NCI-H1092 treated with DMSO at 0.1 percent for 48 hours (cell line): ENCODE results near the gene FXYD5.

Source experiments
- DNase-seq: peaks from one replicate; lab custom pipeline; 2025; lab: John Stamatoyannopoulos, UW

Gene FXYD5

DNA sequence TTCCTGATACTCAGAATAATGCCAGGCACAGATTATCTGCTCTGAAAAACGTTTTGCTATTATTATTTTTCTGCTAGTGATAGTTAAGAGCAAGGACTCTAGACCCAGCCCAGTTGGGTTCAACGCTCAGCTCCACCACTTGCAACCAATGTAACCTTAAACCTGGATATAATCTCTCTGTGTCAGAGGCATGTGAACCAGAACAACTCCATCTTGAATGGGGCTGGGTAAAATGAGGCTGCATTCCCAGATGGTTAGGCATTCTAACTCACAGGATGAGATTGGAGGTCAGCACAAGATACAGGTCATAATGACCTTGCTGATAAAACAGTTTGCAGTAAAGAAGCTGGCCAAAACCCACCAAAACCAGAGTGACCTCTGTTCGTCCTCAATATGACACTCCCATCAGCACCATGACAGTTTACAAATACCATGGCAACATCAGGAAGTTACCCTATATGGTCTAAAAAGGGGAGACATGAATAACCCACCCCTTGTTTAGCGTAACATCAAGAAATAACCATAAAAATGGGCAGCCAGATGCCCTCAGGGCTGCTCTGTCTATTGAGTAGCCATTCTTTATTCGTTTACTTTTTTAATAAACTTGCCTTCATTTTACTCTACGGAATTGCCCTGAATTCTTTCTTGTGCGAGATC lies 60.4 kb downstream of the FXYD5 start:
- DNase-seq, result no peak

DNA sequence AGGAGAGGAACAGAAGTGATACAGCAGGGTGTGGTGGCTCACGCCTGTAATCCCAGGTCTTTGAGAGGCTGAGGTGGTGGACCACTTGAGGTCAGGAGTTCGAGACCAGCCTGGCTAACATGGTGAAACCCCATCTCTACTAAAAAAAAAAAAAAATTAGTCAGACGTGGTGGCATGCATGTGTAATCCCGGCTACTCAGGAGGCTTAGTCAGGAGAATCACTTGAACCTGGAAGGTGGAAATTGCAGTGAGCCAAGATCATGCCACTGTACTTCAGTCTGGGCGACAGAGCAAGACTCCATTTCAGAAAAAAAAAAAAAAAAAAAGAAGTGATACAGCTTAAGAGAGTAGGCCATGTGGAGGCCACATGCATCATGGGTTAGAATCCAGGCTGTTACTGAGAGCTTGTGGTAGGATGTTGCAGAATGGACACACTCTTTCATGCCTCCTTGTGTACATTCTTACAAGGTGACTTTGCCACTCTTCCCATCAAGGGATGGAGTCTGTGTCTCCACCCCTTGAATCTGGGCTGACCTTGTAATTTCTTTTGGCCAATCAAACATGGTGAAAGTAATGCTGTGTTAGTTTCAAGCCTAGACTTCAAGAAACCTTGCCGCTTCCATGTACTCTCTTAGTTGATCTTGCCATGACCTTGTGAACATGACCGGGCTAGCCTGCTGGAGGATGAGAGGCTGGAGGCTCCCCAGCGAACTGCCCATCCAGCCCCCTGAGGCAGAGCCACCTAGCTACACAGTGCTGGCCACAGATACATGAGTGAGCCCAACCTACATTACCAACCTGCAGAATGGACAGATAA lies 61.7 kb downstream of the FXYD5 start:
- DNase-seq, result no peak

DNA sequence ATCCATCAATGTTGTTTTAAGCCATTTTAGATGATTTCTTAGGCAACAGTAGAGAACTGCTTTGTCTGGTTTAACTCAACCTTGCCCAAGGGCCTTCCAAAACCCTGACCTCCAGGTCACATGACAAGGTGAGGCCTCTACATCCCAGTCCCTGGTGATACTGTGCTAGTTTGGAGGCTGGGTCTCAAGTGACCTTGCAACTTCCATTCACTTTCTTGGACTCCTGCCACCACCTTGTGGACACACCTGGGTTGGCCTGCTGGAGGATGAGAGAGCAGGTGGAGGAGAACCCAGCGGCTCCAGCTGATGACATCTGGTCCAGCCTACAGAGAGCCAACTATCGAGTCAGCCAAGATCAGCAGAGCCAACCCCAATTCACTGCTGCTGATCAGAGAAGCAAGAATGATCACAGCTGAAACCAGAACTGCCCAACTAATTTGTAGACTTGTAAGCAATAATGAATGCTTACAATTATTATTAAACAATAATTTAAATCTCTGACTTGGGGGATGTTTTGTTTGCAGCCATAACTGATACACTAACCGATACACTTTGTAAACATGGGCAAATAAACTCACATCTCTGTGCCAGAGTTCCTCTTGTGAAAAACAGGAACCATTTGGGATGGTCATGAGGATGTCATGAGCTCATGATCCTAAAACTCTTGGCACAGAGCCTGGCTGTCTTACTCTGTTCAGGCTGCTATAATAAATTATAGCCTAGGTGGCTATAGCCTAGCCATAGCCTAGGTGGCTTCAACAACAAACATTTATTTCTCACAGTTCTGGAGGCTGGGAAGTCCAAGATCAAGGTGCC lies 62.5 kb downstream of the FXYD5 start:
- DNase-seq, result no peak

DNA sequence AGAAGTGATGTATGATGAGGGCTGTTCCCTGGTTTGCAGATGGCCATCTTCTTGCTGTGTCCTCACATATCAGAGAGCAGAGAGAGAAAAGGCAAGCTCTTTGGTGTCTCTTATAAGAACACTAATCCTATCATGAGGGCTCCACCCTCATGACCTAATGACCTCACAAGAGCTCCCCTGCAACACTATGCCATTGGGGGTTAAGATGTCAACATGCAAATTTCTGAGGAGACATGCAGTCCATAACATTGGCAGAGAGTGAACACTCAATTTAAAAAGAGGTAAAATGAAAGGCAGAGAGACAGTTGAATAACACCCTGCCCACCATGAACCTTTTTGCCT lies 63.1 kb downstream of the FXYD5 start:
- no peak for DNase-seq

DNA sequence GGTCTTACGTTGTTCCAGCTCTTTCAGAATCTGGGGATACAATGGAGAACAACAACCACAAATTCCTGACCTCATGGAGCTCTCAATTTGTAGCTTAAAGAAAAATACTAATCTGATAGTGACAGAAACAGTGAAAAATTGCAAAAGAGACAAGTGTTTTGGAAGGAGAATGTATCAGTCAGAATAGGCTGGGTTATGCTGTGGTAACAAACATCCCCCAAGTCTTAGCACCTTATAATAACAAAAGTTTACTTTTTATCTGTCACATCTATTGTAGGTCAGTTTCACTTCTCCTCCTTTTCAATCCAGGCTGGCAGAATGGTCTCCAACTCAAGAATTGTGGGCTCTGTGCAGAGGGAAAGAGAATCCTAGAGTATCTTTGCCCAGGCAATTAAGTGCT lies 64.5 kb downstream of the FXYD5 start:
- no peak for DNase-seq
